ENCODE data around the gene MANBA. TPM values are rescaled to one million over a fixed set of nuclear protein-coding genes. Genes with fewer than 3 reads are reported as not detected.
"Not testable (repeated sequence)": the region's sequence is repeated elsewhere in the genome, so short reads cannot be mapped to it uniquely, and the experiment has no call there.

Gene MANBA
- total RNA-seq, 2 experiments from 2014 or later, result 10.2 to 10.7 TPM

GRCh38 chr4:102717448-102718092 is 43.2 kb downstream of the MANBA start:
- H3K9me3 Mint-ChIP-seq, result no peaks in the 10 kb centered on the region
- intact Hi-C loops (cut with micrococcal nuclease), result loop anchor here (5.0 kb wide), 1 partner anchor 45 kb away; the partner anchor contains the start of gene MANBA
- peaks cover 5% of the 10 kb centered on the region for H3K4me1 Mint-ChIP-seq (ENCODE audit: low read depth)
- H3K27ac Mint-ChIP-seq, result no peak overlapping the region
- ChIA-PET POLR2A (no interaction called here), CTCF (no interaction called here)
- no peak for DNase-seq
- H3K27me3 Mint-ChIP-seq, result no peaks in the 10 kb centered on the region
- H3K36me3 Mint-ChIP-seq, result peaks cover 11% of the 10 kb centered on the region
- no peak overlapping the region for H3K4me3 Mint-ChIP-seq

- Mint-ChIP-seq H3K4me3 (no peak overlapping the region), H3K27ac (no peak overlapping the region), H3K27me3 (no peaks in the 10 kb centered on the region), H3K4me1 (ENCODE audit: low read depth) (peaks cover 5% of the 10 kb centered on the region), H3K36me3 (peaks cover 15% of the 10 kb centered on the region), H3K9me3 (no peaks in the 10 kb centered on the region)
- CTCF ChIA-PET, result interaction anchor here (1.1 kb wide), 1 partner anchor 109 kb away, joined by 4 read pairs; no protein-coding TSS in a partner anchor
- DNase-seq, result no peak
- intact Hi-C loops (cut with micrococcal nuclease), result loop anchor here (5.0 kb wide), 1 partner anchor 47 kb away; the partner anchor contains the start of gene MANBA
- POLR2A ChIA-PET, result no interaction called here
These were observed 45.7 kb downstream of the MANBA start for GRCh38 chr4:102715057-102715456.

- H3K4me1 Mint-ChIP-seq (ENCODE audit: low read depth); intact Hi-C loops (cut with micrococcal nuclease); H3K4me3 Mint-ChIP-seq; H3K9me3 Mint-ChIP-seq; POLR2A ChIA-PET; H3K27ac Mint-ChIP-seq; DNase-seq; H3K36me3 Mint-ChIP-seq; H3K27me3 Mint-ChIP-seq; CTCF ChIA-PET: not testable (repeated sequence)
These were observed 47.0 kb downstream of the MANBA start for GRCh38 chr4:102713774-102714173.

GRCh38 chr4:102713096-102713495 is 47.7 kb downstream of the MANBA start:
- no peak overlapping the region for H3K4me3 Mint-ChIP-seq
- H3K9me3 Mint-ChIP-seq, result no peaks in the 10 kb centered on the region
- no peaks in the 10 kb centered on the region for H3K27me3 Mint-ChIP-seq
- CTCF ChIA-PET, result no interaction called here
- DNase-seq, result no peak
- intact Hi-C loops (cut with micrococcal nuclease), result no loop called here
- peaks cover 2% of the 10 kb centered on the region for H3K4me1 Mint-ChIP-seq (ENCODE audit: low read depth)
- no peak overlapping the region for H3K27ac Mint-ChIP-seq
- POLR2A ChIA-PET, result no interaction called here
- H3K36me3 Mint-ChIP-seq, result peaks cover 8% of the 10 kb centered on the region

- intact Hi-C loops (cut with micrococcal nuclease), result no loop called here
- H3K4me3 Mint-ChIP-seq, result no peak overlapping the region
- POLR2A ChIA-PET, result no interaction called here
- H3K36me3 Mint-ChIP-seq, result peaks cover 16% of the 10 kb centered on the region
- no peaks in the 10 kb centered on the region for H3K27me3 Mint-ChIP-seq
- CTCF ChIA-PET, result no interaction called here
- no peak overlapping the region for H3K27ac Mint-ChIP-seq
- no peak for DNase-seq
- peaks cover 2% of the 10 kb centered on the region for H3K4me1 Mint-ChIP-seq (ENCODE audit: low read depth)
- peaks cover 5% of the 10 kb centered on the region for H3K9me3 Mint-ChIP-seq
These were observed 49.8 kb downstream of the MANBA start for GRCh38 chr4:102710986-102711385.

- H3K4me3 Mint-ChIP-seq; H3K9me3 Mint-ChIP-seq; CTCF ChIA-PET; H3K4me1 Mint-ChIP-seq (ENCODE audit: low read depth); H3K27ac Mint-ChIP-seq; intact Hi-C loops (cut with micrococcal nuclease); DNase-seq; POLR2A ChIA-PET; H3K27me3 Mint-ChIP-seq: not testable (repeated sequence)
- peaks cover 16% of the 10 kb centered on the region for H3K36me3 Mint-ChIP-seq
These were observed 51.7 kb downstream of the MANBA start for GRCh38 chr4:102709060-102709459.

GRCh38 chr4:102707150-102707549 is 53.6 kb downstream of the MANBA start:
- intact Hi-C loops (cut with micrococcal nuclease), result no loop called here
- POLR2A ChIA-PET, result no interaction called here
- Mint-ChIP-seq H3K27ac (no peak overlapping the region), H3K4me1 (ENCODE audit: low read depth) (peaks cover 2% of the 10 kb centered on the region), H3K4me3 (no peak overlapping the region), H3K36me3 (peaks cover 17% of the 10 kb centered on the region), H3K27me3 (no peaks in the 10 kb centered on the region), H3K9me3 (peaks cover 5% of the 10 kb centered on the region)
- DNase-seq, result no peak
- CTCF ChIA-PET, result no interaction called here

GRCh38 chr4:102705391-102705935 is 55.3 kb downstream of the MANBA start:
- CTCF ChIA-PET, result no interaction called here
- H3K27ac Mint-ChIP-seq, result no peak overlapping the region
- no peak for DNase-seq
- H3K4me3 Mint-ChIP-seq, result no peak overlapping the region
- no peaks in the 10 kb centered on the region for H3K27me3 Mint-ChIP-seq
- peaks cover 15% of the 10 kb centered on the region for H3K36me3 Mint-ChIP-seq
- H3K9me3 Mint-ChIP-seq, result peaks cover 5% of the 10 kb centered on the region
- peaks cover 2% of the 10 kb centered on the region for H3K4me1 Mint-ChIP-seq (ENCODE audit: low read depth)
- intact Hi-C loops (cut with micrococcal nuclease), result no loop called here
- POLR2A ChIA-PET, result no interaction called here

- Mint-ChIP-seq H3K4me3 (no peak overlapping the region), H3K27me3 (no peaks in the 10 kb centered on the region), H3K4me1 (ENCODE audit: low read depth) (no peaks in the 10 kb centered on the region), H3K9me3 (no peaks in the 10 kb centered on the region), H3K27ac (no peak overlapping the region), H3K36me3 (peaks cover 4% of the 10 kb centered on the region)
- CTCF ChIA-PET, result no interaction called here
- DNase-seq, result no peak
- POLR2A ChIA-PET, result no interaction called here
- intact Hi-C loops (cut with micrococcal nuclease), result no loop called here
These were observed 64.0 kb downstream of the MANBA start for GRCh38 chr4:102696758-102697157.

- Mint-ChIP-seq H3K27me3 (no peaks in the 10 kb centered on the region), H3K36me3 (peaks cover 4% of the 10 kb centered on the region), H3K9me3 (no peaks in the 10 kb centered on the region), H3K4me3 (no peak overlapping the region), H3K4me1 (ENCODE audit: low read depth) (no peaks in the 10 kb centered on the region), H3K27ac (no peak overlapping the region)
- POLR2A ChIA-PET, result no interaction called here
- intact Hi-C loops (cut with micrococcal nuclease), result no loop called here
- no peak for DNase-seq
- CTCF ChIA-PET, result no interaction called here
These were observed 66.0 kb downstream of the MANBA start for GRCh38 chr4:102694791-102695190.

GRCh38 chr4:102693861-102694260 is 66.9 kb downstream of the MANBA start:
- POLR2A ChIA-PET, result no interaction called here
- Mint-ChIP-seq H3K4me1 (ENCODE audit: low read depth) (no peaks in the 10 kb centered on the region), H3K36me3 (peaks cover 4% of the 10 kb centered on the region), H3K27ac (no peak overlapping the region), H3K9me3 (no peaks in the 10 kb centered on the region), H3K27me3 (no peaks in the 10 kb centered on the region), H3K4me3 (no peak overlapping the region)
- intact Hi-C loops (cut with micrococcal nuclease), result no loop called here
- CTCF ChIA-PET, result no interaction called here
- no peak for DNase-seq

GRCh38 chr4:102693262-102693850 is 67.4 kb downstream of the MANBA start:
- Mint-ChIP-seq H3K27ac (no peak overlapping the region), H3K36me3 (peaks cover 4% of the 10 kb centered on the region), H3K4me3 (no peak overlapping the region), H3K4me1 (ENCODE audit: low read depth) (no peaks in the 10 kb centered on the region), H3K9me3 (no peaks in the 10 kb centered on the region), H3K27me3 (no peaks in the 10 kb centered on the region)
- DNase-seq, result no peak
- CTCF ChIA-PET, result no interaction called here
- POLR2A ChIA-PET, result no interaction called here
- intact Hi-C loops (cut with micrococcal nuclease), result no loop called here

- POLR2A ChIA-PET, result no interaction called here
These were observed 68.3 kb downstream of the MANBA start for GRCh38 chr4:102692474-102692873.

More at GRCh38 chr4:102692474-102692873, 68.3 kb downstream of the MANBA start:
- DNase-seq, result no peak
- intact Hi-C loops (cut with micrococcal nuclease), result no loop called here
- Mint-ChIP-seq H3K4me3 (no peak overlapping the region), H3K27ac (no peak overlapping the region), H3K4me1 (ENCODE audit: low read depth) (no peaks in the 10 kb centered on the region), H3K36me3 (peaks cover 4% of the 10 kb centered on the region), H3K9me3 (no peaks in the 10 kb centered on the region), H3K27me3 (no peaks in the 10 kb centered on the region)
- CTCF ChIA-PET, result interaction anchor here (0.7 kb wide), 1 partner anchor 24 kb away, joined by 3 read pairs; no protein-coding TSS in a partner anchor
